HUES6 (cell line): ENCODE results near the gene TNFRSF8.

Experiments used
- H3K27ac ChIP-seq: 2 replicates; pipeline ENCODE4 v1.7.0; 2013; ENCODE audit warnings: low read depth, mild to moderate bottlenecking, low read length, inconsistent platforms
- H3K27me3 ChIP-seq: 2 replicates; pipeline ENCODE4 v1.6.1; 2013; ENCODE audit warnings: low read length; ENCODE audit not compliant: control insufficient read depth, insufficient read depth
- H3K36me3 ChIP-seq: 2 replicates; pipeline ENCODE4 v1.6.1; 2013; ENCODE audit warnings: low read length; ENCODE audit not compliant: control insufficient read depth, insufficient read depth
- H3K4me1 ChIP-seq: 2 replicates; pipeline ENCODE4 v1.6.1; 2013; ENCODE audit warnings: low read length; ENCODE audit not compliant: control insufficient read depth, insufficient read depth
- H3K4me3 ChIP-seq: 2 replicates; pipeline ENCODE4 v1.5.1; 2013; ENCODE audit warnings: low read depth, low read length
- H3K9ac ChIP-seq: one replicate; pipeline ENCODE4 v1.6.1; 2013; ENCODE audit warnings: mild to moderate bottlenecking, low read length
- H3K9me3 ChIP-seq: 2 replicates; pipeline ENCODE4 v1.6.1; 2013; ENCODE audit warnings: low read depth, low read length; ENCODE audit not compliant: control insufficient read depth, insufficient read depth

TNFRSF8 gene

DNA sequence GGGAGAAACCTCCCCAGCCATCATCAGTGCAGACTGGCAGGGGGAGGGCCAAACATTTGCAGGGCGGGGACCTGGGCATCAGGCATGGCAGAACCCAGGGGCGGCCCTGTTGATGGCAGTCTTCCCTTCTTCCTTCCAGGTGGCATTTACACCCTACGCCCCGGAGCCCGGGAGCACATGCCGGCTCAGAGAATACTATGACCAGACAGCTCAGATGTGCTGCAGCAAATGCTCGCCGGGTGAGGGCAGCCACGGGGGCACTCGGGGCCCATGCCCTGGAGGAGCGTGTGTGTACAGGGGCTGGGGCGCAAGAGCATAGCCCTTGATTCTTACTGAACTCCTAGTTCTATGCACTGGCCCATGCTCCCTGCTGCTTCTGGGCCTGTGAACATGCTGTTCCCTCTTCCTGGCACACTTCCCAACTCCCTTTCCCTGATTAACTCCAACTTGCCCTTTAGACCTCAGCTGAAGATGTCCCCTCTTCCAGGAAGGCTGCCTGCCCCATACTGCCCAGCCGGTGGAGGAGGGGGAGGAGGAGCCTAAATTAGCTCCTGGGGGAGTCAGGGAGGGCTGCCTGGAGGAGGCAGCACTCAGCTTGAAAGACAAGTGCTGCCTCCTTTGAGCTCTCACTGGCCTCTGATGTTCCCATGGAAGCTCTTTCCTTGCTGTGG, 125.7 kb downstream of the TNFRSF8 start:
- no peaks in the 10 kb centered on the region for H3K36me3 ChIP-seq
- H3K27me3 ChIP-seq = no peaks in the 10 kb centered on the region
- no peak overlapping the region for H3K27ac ChIP-seq
- peaks cover 3% of the 10 kb centered on the region; the same call in 1 of the 2 replicates for H3K9me3 ChIP-seq
- H3K4me1 ChIP-seq = peaks cover 6% of the 10 kb centered on the region; the same call in 1 of the 2 replicates
- H3K4me3 ChIP-seq = no peak overlapping the region
- no peak overlapping the region for H3K9ac ChIP-seq

DNA sequence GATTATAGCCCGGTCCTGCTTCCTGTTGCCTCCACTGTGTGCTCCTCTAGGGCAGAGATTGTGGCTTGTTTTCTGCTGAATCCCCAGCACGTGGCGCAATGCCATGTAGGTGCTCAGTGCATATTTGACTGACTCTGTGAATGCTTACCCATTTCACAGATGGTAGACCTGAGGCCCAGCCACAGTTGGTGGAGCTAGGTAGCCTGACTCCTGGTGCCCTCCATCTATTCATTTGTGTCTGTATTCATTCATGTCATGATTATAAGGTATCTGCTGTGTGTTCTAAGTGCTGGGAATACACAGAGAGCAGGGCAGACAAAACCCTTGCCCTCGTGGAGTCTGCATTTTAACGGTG, 126.2 kb downstream of the TNFRSF8 start:
- no peak overlapping the region for H3K9ac ChIP-seq
- H3K36me3 ChIP-seq = no peaks in the 10 kb centered on the region
- H3K27me3 ChIP-seq = no peaks in the 10 kb centered on the region
- no peak overlapping the region for H3K27ac ChIP-seq
- H3K9me3 ChIP-seq = peaks cover 3% of the 10 kb centered on the region; the same call in 1 of the 2 replicates
- H3K4me3 ChIP-seq = no peak overlapping the region
- H3K4me1 ChIP-seq = peaks cover 5% of the 10 kb centered on the region; the same call in 1 of the 2 replicates

DNA sequence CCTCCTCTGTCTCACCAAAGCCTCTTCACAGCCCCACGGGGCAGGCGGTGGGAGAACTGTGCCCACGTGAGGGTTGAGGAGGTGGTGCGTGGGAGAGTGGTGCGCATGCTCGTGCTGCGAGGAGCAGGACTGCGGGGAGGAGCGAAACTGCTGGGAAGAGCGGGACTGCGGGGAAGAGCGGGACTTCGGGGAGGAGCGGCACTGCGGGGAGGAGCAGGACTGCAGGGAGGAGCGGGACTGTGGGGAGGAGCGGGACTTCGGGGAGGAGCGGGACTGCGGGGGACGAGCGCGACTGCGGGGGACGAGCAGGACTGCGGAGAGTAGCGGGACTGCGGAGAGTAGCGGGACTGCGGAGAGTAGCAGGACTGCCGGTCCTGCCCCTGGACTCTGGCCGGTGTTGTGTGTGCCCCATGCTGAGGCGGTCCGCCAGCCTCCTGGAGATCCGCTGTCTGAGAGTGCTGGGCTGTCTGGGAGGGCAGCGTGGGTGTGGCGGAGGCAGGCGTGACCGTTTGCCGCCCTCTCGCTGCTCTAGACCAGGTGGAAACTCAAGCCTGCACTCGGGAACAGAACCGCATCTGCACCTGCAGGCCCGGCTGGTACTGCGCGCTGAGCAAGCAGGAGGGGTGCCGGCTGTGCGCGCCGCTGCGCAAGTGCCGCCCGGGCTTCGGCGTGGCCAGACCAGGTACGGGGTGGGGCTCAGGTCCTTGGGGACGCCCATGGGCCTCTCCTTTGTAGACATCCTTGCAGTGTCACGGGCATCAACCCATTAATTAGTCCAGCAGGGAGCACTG, 128.3 kb downstream of the TNFRSF8 start:
- no peak overlapping the region for H3K27ac ChIP-seq
- H3K4me1 ChIP-seq = 0 out of 2 replicates have a peak, but pooled peaks cover 4% of the 10 kb centered on the region
- H3K9ac ChIP-seq = no peak overlapping the region
- no peaks in the 10 kb centered on the region for H3K9me3 ChIP-seq
- H3K27me3 ChIP-seq = no peaks in the 10 kb centered on the region
- H3K36me3 ChIP-seq = no peaks in the 10 kb centered on the region
- no peak overlapping the region for H3K4me3 ChIP-seq
